Esophagus squamous epithelium (tissue), 5 donors: ENCODE results near the gene OR13J1. TPM values are rescaled to one million over a fixed set of nuclear protein-coding genes. Genes with fewer than 3 reads are reported as not detected.
A peak's percentile ranks its signal among the peaks of the same experiment; 100 is the strongest.
"Not testable (repeated sequence)": the region's sequence is repeated elsewhere in the genome, so short reads cannot be mapped to it uniquely, and the experiment has no call there.

Experiments used
- DNase-seq: peaks from one replicate; lab custom pipeline; 2025; lab: John Stamatoyannopoulos, UW
- H3K27ac ChIP-seq, 4 donors: fragments of 200-600 bp; sonication (generic); one replicate each; pipeline ENCODE4 v1.5.1; 2016 to 2019; ENCODE audit warnings: mild to moderate bottlenecking in 1 of 4
- H3K27me3 ChIP-seq, 4 donors: fragments of 200-600 bp; sonication (generic); 1 replicate in 3 of 4; 2 replicates in 1 of 4; pipeline versions ENCODE4 v1.5.1 to v1.6.0; 2017 to 2021; ENCODE audit warnings: antibody characterized with exemption in 1 of 4
- H3K36me3 ChIP-seq, 3 donors: fragments of 200-600 bp; sonication (generic); one replicate each; pipeline ENCODE4 v1.5.1; 2016 to 2019
- H3K4me1 ChIP-seq, 3 donors: fragments of 200-600 bp; sonication (generic); one replicate each; pipeline ENCODE4 v1.5.1; 2017 to 2019
- H3K4me3 ChIP-seq, 4 donors: fragments of 200-600 bp; sonication (generic); 1 replicate in 3 of 4; 2 replicates in 1 of 4; pipeline ENCODE4 v1.5.1; 2016 to 2019; ENCODE audit warnings: mild to moderate bottlenecking in 2 of 4, moderate library complexity in 1 of 4
- H3K9me3 ChIP-seq, 3 donors: fragments of 200-600 bp; sonication (generic); one replicate each; pipeline ENCODE4 v1.5.1; 2016 to 2019
- CTCF ChIP-seq, 6 experiments: fragments of 450-650 bp in 4 of 6; fragments of 200-600 bp in 2 of 6; sonication (generic) in 2 of 6; IDR thresholded peaks; one replicate each; pipeline ENCODE4 v1.5.1; 2016 to 2019; ENCODE audit warnings: antibody characterized with exemption in 6 of 6, mild to moderate bottlenecking in 4 of 6, moderate library complexity in 4 of 6
- POLR2A ChIP-seq, 4 donors: fragments of 450-650 bp; IDR thresholded peaks; one replicate each; pipeline ENCODE4 v1.6.1; 2017; ENCODE audit warnings: antibody characterized with exemption in 4 of 4, mild to moderate bottlenecking in 4 of 4, moderate library complexity in 3 of 4
- WGBS, 2 donors: methylation state at CpG; one replicate each; pipeline ENCODE4 v1.1.5; 2018; 5-methylcytosine and 5-hydroxymethylcytosine counted together
- intact Hi-C: fragments of 100-400 bp; cut with DNase I; formaldehyde crosslinking; loops from one replicate; pipeline ENCODE4 v1.15.0; 2022
- total RNA-seq, 4 donors: library from RNA; depleted of rRNA; stranded (reverse); fragments of >200 nt; gene quantifications; one replicate each; pipeline ENCODE4 v1.1.0, GENCODE V29; 2016
- donor health status: DM: yes; HTN: yes; CAD: no.

The OR13J1 gene
- total RNA-seq, 4 donors from 2014 or later = not detected

GRCh38 chr9:35904338-35904737 is 34.1 kb upstream of the OR13J1 start:
- Histone ChIP-seq H3K27ac (peak overlapping the region in 3 of 4 donors; percentile 89 to 95 (median 92)), H3K36me3 (no peaks in the 10 kb centered on the region), H3K27me3 (peaks cover 0 to 15% (median 0%) of the 10 kb centered on the region in 4 donors), H3K9me3 (no peaks in the 10 kb centered on the region), H3K4me1 (peaks cover 38 to 64% (median 43%) of the 10 kb centered on the region in 3 donors), H3K4me3 (no peak overlapping the region)
- no peak for DNase-seq
- TF ChIP-seq CTCF (IDR thresholded peaks at IDR 0.05) = no peak
- no peak for TF ChIP-seq POLR2A (IDR thresholded peaks at IDR 0.05)
- WGBS, 2 donors = 55 to 61% methylated on average over 5 to 8 of the region's 8 CpGs
- intact Hi-C loops = no loop called here

GRCh38 chr9:35903049-35903448 is 32.8 kb upstream of the OR13J1 start:
- H3K4me3 ChIP-seq = no peak overlapping the region
- peaks cover 0 to 15% (median 0%) of the 10 kb centered on the region in 4 donors for H3K27me3 ChIP-seq
- DNase-seq = no peak
- WGBS, 2 donors = 11 to 14% methylated on average over 3 of the region's 3 CpGs
- intact Hi-C loops = no loop called here
- no peaks in the 10 kb centered on the region for H3K9me3 ChIP-seq
- H3K27ac ChIP-seq = no peak overlapping the region
- peaks cover 25 to 51% (median 30%) of the 10 kb centered on the region in 3 donors for H3K4me1 ChIP-seq
- H3K36me3 ChIP-seq = no peaks in the 10 kb centered on the region
- peak; percentile 60 to 81 (median 70) for TF ChIP-seq CTCF (IDR thresholded peaks at IDR 0.05)
- no peak for TF ChIP-seq POLR2A (IDR thresholded peaks at IDR 0.05)

GRCh38 chr9:35899021-35899420 is 28.8 kb upstream of the OR13J1 start:
- WGBS, 2 donors = 87 to 100% methylated on average over 2 of the region's 2 CpGs
- Histone ChIP-seq H3K4me3 (no peak overlapping the region), H3K36me3 (no peaks in the 10 kb centered on the region), H3K4me1 (peaks cover 0 to 11% (median 0%) of the 10 kb centered on the region in 3 donors), H3K27me3 (peaks cover 0 to 30% (median 0%) of the 10 kb centered on the region in 4 donors), H3K9me3 (no peaks in the 10 kb centered on the region), H3K27ac (no peak overlapping the region)
- intact Hi-C loops = no loop called here
- no peak for DNase-seq
- no peak for TF ChIP-seq CTCF (IDR thresholded peaks at IDR 0.05)
- TF ChIP-seq POLR2A (IDR thresholded peaks at IDR 0.05) = no peak

GRCh38 chr9:35898337-35898736 is 28.1 kb upstream of the OR13J1 start:
- intact Hi-C loops = no loop called here

GRCh38 chr9:35897376-35898099 is 27.3 kb upstream of the OR13J1 start:
- 79 to 89% methylated on average over 7 of the region's 7 CpGs for WGBS, 2 donors
- H3K27ac ChIP-seq, H3K4me1 ChIP-seq, intact Hi-C loops, H3K4me3 ChIP-seq, H3K36me3 ChIP-seq, DNase-seq, H3K9me3 ChIP-seq: not testable (repeated sequence)
- H3K27me3 ChIP-seq = peaks cover 0 to 35% (median 0%) of the 10 kb centered on the region in 4 donors

More at GRCh38 chr9:35898337-35898736, 28.1 kb upstream of the OR13J1 start:
- no peaks in the 10 kb centered on the region for H3K9me3 ChIP-seq
- H3K4me1 ChIP-seq = peaks cover 0 to 4% (median 0%) of the 10 kb centered on the region in 3 donors
- H3K36me3 ChIP-seq = no peaks in the 10 kb centered on the region
- TF ChIP-seq POLR2A (IDR thresholded peaks at IDR 0.05) (no peak), CTCF (IDR thresholded peaks at IDR 0.05) (no peak)
- peaks cover 0 to 32% (median 0%) of the 10 kb centered on the region in 4 donors for H3K27me3 ChIP-seq
- no peak overlapping the region for H3K4me3 ChIP-seq
- no peak overlapping the region for H3K27ac ChIP-seq
- DNase-seq = no peak
